Measurements from ENCODE around the gene CNTN4. TPM values are rescaled to one million over a fixed set of nuclear protein-coding genes. Genes with fewer than 3 reads are reported as not detected.
"Not testable (repeated sequence)": the region's sequence is repeated elsewhere in the genome, so short reads cannot be mapped to it uniquely, and the experiment has no call there.

The CNTN4 gene
- total RNA-seq, 1 donor from 2014 or later, result 0.17 TPM

GRCh38 chr3:2985479-2985878, 886.8 kb downstream of the CNTN4 start:
- DNase-seq, result no peak

GRCh38 chr3:2992534-2992933, 893.9 kb downstream of the CNTN4 start:
- DNase-seq, result no peak

GRCh38 chr3:2993130-2993529, 894.5 kb downstream of the CNTN4 start:
- DNase-seq, result not testable (repeated sequence)

- no peak for DNase-seq
These were observed 895.1 kb downstream of the CNTN4 start for GRCh38 chr3:2993736-2994135.

DNA sequence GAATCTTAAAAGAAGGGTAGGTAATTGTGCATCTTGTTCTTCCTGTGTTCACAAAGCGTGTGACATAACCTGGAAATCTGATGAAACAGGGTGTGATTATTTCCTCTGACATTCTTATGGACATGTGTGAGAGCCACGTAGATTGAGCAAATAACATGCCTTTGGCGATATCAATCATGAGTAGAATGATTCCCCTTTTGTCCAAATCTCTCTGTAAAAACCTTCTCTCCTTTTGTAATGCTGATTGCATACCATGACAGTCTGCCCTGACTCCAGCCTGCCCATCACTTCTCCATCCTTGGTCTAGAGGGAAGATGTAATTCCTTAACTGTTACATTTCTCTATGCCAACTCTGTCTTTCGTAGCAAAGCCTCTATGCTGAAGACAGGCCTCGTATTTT, 896.5 kb downstream of the CNTN4 start:
- no peak for DNase-seq

GRCh38 chr3:3005146-3005744, 906.6 kb downstream of the CNTN4 start:
- DNase-seq, result no peak

DNA sequence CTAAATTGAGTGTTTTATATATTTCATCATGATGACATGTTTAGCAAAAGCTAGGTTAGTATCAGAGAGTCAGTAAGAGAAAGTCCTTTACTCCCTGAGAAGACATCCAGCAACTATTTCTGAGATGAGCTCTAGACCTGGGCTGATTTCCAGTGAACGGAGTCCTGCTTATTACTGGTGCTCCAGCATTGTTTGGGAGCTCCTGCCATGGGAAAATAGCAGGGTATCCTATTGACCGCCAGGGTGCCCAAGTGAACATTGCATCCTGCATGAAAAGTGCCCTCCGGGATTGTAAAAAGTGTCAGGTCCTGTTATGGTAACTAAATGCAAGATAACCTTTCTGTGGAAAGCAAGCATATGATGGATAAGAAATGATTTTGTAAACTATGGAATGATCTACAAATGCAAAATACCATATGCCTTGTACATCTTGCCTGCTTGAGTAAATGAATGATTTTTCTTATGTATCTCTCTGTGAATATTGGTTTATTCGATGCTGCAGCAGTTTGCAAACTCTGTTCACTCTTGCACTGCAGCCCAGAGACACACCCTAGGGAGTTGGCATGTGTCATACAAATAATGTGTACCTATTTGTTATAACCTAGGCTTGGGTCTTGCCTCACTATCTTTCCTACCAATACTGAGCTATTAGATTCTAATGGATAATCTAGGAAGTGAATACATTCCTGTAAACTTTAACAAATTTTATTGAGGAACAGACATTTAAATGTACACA, 914.8 kb downstream of the CNTN4 start:
- DNase-seq, result no peak

DNA sequence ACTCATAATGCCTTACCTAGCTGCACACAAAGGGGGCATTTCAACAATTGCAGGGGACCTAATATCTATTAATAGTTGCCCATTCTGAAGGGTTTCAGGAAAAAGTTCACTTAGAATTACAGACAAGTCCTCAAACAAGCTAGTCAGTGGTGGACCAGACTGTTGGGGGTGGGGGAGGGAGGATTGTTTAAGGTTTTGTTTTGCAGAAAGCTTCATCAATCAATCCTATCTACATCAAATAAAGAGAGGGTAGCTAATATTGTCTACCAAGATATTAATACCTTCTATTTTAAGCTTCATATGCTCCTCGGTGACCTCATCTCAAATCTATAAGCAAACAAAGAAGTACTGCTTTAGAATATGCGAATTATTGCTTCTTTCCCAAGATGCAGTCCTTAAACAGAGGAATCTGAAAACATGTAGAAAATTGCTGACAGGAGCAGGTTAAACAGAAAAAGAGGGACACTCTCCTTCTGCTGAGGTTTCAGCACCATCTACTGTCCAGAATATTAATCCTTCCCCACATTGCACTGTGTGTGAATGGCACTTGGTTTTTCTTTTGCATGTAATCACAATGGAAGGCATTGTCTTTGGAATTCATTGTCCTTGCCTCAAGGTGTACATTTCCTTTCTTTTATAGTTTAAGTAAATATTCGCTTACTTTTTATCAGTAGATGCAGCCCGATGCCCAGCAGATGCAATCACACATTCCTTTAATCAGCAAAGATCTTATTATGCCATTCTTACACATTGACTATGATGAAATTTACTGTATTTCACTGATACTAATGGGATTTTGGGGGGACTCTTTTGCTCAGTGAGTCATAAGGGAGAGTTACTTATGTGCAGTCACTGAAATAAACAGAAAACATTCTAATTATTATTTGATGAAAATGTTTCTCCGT, 916.8 kb downstream of the CNTN4 start:
- DNase-seq, result no peak

GRCh38 chr3:3016226-3016625, 917.6 kb downstream of the CNTN4 start:
- DNase-seq, result no peak

DNA sequence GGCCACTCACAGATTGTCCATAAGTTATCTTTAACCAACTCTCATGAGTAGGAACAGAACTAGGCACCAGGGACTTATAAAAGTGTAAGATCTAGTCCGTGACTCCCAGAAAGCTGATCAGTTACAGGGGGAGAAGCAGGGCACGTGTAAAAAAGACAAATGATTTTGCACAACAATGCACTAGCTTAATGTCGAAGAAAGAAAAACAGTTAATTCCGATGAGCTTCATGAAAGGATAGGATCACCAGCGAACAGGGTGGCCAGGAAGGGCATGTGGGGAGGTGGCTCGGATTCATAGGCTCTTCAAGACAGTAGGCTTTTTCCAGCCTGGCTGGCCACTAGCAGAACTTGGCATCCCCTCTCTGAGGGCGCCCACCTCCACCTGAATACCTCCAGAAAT, 921.5 kb downstream of the CNTN4 start:
- DNase-seq, result no peak

GRCh38 chr3:3023111-3023745, 924.6 kb downstream of the CNTN4 start:
- no peak for DNase-seq

- DNase-seq, result no peak
These were observed 929.4 kb downstream of the CNTN4 start for GRCh38 chr3:3027976-3028567.

GRCh38 chr3:3031326-3031725, 932.7 kb downstream of the CNTN4 start:
- no peak for DNase-seq

DNA sequence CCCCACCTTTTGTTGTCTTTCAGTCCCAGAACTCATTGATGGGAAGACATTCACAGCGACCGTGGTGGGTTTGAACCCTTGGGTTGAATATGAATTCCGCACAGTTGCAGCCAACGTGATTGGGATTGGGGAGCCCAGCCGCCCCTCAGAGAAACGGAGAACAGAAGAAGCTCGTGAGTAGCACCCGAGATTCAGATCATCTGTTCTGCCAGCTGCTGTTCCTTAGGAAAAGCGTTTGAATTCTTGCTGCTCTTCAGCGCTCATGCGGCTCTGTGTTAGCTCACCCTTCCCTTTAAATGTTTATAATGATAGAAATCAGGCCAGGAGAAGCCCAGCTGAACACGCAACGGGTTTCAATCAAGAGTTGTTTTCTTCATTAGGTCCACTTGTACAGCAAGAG, 938.5 kb downstream of the CNTN4 start:
- DNase-seq, result no peak

DNA sequence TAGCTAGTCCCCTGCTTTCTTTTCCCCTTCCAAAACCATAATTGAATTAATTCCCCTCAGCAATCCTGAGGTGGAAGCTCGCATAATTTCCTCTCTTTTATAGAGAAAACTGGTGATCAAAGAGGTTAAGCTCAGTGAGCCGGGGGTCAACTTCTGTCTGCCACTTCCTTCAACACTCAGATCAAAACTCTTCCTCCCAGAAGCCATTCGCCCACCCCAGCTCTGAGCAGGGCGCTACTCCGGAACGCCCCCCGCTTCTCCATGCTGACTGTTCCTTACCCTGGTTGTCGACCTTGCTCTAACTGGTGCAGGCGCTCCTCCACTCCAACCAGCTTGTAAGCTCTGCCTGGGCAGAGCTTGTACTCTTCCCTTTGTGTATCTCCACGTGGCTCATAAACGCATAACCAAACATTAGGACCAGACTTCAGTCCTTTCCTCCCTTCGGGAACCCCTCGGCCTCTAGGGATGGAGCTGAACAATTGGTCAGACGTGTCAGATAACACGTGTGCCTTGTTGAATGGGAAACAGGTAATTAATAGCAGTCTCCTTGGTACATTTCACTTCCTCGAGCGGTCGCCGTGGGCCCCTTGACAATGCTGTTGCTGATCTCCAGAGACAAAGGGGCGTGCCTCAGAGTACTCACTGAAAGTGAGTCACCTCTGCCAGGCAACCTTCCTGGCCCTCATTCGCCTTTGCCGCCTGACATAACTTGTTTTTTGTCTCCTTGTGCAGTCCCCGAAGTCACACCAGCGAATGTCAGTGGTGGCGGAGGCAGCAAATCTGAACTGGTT, 939.7 kb downstream of the CNTN4 start:
- peak; percentile 15 for DNase-seq

- DNase-seq, result no peak
These were observed 955.3 kb downstream of the CNTN4 start for GRCh38 chr3:3053974-3054373.

DNA sequence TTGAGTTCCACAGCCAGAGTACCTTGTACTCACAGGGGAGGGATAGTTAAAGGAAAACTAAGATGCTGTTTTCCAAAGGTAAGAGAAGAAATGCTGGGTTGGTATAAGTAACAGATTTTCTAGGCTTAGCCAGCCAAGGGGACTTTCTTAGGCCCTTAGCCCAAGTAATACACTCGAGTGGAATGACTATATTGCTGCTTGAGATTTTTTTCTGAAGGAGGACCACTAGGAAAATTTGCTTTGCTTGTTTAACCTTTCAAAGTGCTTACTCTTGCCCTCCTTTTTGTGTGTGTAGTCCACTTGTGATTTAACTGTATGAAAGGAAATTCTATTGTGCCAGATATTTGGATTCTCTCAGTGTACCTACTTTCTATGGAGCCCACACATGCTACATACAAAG, 961.0 kb downstream of the CNTN4 start:
- no peak for DNase-seq

DNA sequence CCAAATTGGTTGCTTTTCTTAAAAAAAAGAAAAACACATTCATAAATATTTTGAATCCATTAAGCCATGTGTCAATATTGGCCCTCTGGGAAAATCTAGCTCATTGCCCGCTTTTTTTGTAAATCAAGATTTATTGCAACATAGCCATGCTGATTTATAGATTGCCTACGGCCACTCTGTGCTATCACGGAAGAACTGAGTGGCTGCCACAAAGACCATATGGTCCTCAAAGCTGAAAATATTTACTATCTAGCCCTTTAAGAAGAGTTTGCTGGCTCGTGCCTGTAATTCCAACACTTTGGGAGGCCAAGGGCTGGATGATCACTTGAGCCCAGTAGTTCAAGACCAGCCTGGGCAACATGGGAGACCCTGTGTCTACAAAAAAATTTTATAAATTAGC, 965.6 kb downstream of the CNTN4 start:
- no peak for DNase-seq

DNA sequence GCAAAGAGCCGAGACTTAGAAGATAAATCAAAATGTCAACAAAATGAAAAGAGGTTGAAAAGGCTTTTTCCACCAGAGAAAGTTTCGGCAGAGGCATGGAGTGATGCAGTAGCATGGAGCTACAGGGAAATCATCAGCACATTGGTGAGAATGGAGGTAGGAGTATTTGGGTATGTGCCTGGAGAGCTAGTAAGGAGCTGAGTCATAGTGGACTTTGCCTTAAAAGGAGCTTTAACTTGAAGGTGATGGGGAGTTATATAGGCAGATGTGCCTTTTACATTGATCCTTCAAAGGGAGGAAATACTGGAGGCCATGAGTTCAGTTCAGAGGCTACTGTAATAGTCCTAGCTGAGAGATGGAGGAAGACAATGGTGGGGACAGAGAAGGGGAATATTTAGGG, 967.2 kb downstream of the CNTN4 start:
- DNase-seq, result no peak

GRCh38 chr3:3066378-3066777, 967.7 kb downstream of the CNTN4 start:
- no peak for DNase-seq

DNA sequence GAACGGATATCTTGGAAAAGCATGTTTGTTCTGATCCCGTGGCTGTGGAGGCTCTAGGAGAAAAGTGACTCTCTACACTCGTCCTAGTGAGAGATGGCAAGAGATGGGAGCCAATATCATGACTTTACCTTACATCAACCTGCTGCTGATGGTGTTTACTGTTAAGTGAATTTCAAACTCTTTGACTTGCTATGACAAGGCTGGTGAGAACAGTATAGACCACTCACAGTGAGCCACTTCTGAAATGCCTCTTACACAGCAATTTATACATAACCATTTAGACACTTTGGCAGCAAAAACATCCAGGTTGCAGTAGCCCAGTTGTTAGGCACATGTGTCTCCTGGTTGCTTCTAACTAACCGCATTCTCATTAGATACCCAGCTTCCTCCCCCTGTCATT, 968.2 kb downstream of the CNTN4 start:
- DNase-seq, result no peak

- no peak for DNase-seq
These were observed 969.8 kb downstream of the CNTN4 start for GRCh38 chr3:3068358-3068881.

Data from dermis blood vessel endothelial cell (primary cell).